A549 (cell line): ENCODE data around the gene ELP5. TPM values are rescaled to one million over a fixed set of nuclear protein-coding genes. Genes with fewer than 3 reads are reported as not detected.

Experiments used
- ATAC-seq, 2 experiments: fragments of 200-7000 bp in 1 of 2; fragments of >200 bp in 1 of 2; cut with Nextera tagmentation in 1 of 2; cut with Tn5 transposase in 1 of 2; 3 replicates each; pipeline versions ENCODE4 v1.8.0 to v1.9.1; 2018 to 2020; ENCODE audit warnings: mild to moderate bottlenecking in 1 of 2, moderate library complexity in 1 of 2
- CTCF ChIA-PET: fragments of 300-600 bp; sonication (Branson Sonifier 250); formaldehyde crosslinking; extraction: SDS; loops from one replicate; lab custom pipeline; 2021; ENCODE audit warnings: antibody characterized with exemption, inconsistent platforms; lab: Yijun Ruan, JAX
- POLR2A ChIA-PET: fragments of 350-600 bp; formaldehyde crosslinking; extraction: SDS; loops from one replicate; lab custom pipeline; 2021; ENCODE audit warnings: antibody characterized with exemption, inconsistent platforms; lab: Yijun Ruan, JAX
- DNase-seq, 2 experiments: peaks; one replicate each; pipeline versions ENCODE4 v3.0.0 to v3.0.0-alpha.2; 2011 to 2016; ENCODE audit warnings: low read depth in 1 of 2, low spot score in 1 of 2
- FAIRE-seq: peaks from 2 replicates; lab custom pipeline; 2011; peaks lifted over from hg19 to GRCh38; lab: Jason Lieb, UNC
- H3K27ac ChIP-seq, 2 experiments: fragments of >200 bp; sonication (Bioruptor Twin); formaldehyde crosslinking; 3 replicates each; pipeline ENCODE4 v1.5.1; 2016 to 2017
- H3K4me1 ChIP-seq: fragments of >200 bp; sonication (Bioruptor Twin); formaldehyde crosslinking; 3 replicates; pipeline ENCODE4 v1.6.1; 2016
- H3K4me2 ChIP-seq: fragments of >200 bp; sonication (Bioruptor Twin); formaldehyde crosslinking; 3 replicates; pipeline ENCODE4 v1.6.1; 2016
- H3K4me3 ChIP-seq: fragments of >200 bp; sonication (Bioruptor Twin); formaldehyde crosslinking; 3 replicates; pipeline ENCODE4 v1.5.1; 2016
- H3K9me3 ChIP-seq: fragments of >200 bp; sonication (Bioruptor Twin); formaldehyde crosslinking; 3 replicates; pipeline ENCODE4 v1.6.1; 2016
- CHD2 ChIP-seq: fragments of 150-350 bp; IDR thresholded peaks from 2 replicates; pipeline ENCODE4 v1.6.1; 2014; ENCODE audit warnings: low read length; ENCODE audit not compliant: partially characterized antibody
- CHD4 ChIP-seq: fragments of 200-600 bp; sonication (generic); IDR thresholded peaks from 2 replicates; pipeline ENCODE4 v1.6.1; 2016; ENCODE audit warnings: antibody characterized with exemption, mild to moderate bottlenecking, borderline replicate concordance
- ELK1 ChIP-seq: fragments of 150-350 bp; IDR thresholded peaks from 2 replicates; pipeline ENCODE4 v1.6.1; 2014; ENCODE audit warnings: low read depth, mild to moderate bottlenecking, low read length
- EP300 ChIP-seq, 2 experiments: fragments of >200 bp; sonication (Bioruptor Twin); formaldehyde crosslinking; IDR thresholded peaks; 2 replicates in 1 of 2; 3 replicates in 1 of 2; pipeline ENCODE4 v1.6.1; 2016 to 2017
- FOSL2 ChIP-seq, 2 experiments: fragments of 450-650 bp in 1 of 2; fragments of >200 bp in 1 of 2; sonication (Bioruptor Twin) in 1 of 2; formaldehyde crosslinking; IDR thresholded peaks; 2 replicates each; pipeline versions ENCODE4 v1.5.0 to v1.6.1; 2016 to 2020; ENCODE audit warnings: mild to moderate bottlenecking in 1 of 2, moderate library complexity in 1 of 2
- GATA3 ChIP-seq: IDR thresholded peaks from 2 replicates; pipeline ENCODE4 v1.6.1; 2012; ENCODE audit warnings: borderline replicate concordance
- HOXB13 ChIP-seq: fragments of 250-450 bp; sonication (Bioruptor Pico); IDR thresholded peaks from 2 replicates; pipeline ENCODE4 v1.5.0; 2020; ENCODE audit warnings: low read depth, mild to moderate bottlenecking, moderate library complexity
- JUN ChIP-seq, 2 experiments: fragments of >200 bp; sonication (Bioruptor Twin); formaldehyde crosslinking; IDR thresholded peaks; 2 replicates in 1 of 2; 3 replicates in 1 of 2; pipeline ENCODE4 v1.6.1; 2016 to 2017
- MAFK ChIP-seq: fragments of 450-650 bp; IDR thresholded peaks from 2 replicates; pipeline ENCODE4 v1.6.1; 2014; ENCODE audit not compliant: partially characterized antibody
- MYC ChIP-seq: IDR thresholded peaks from 2 replicates; pipeline ENCODE4 v1.6.1; 2012; ENCODE audit warnings: mild to moderate bottlenecking, inconsistent platforms, low read length, improper control_type of control experiment, borderline replicate concordance
- NPAS2 ChIP-seq: fragments of 250-450 bp; sonication (Bioruptor Pico); IDR thresholded peaks from 2 replicates; pipeline ENCODE4 v1.8.0; 2022; ENCODE audit warnings: mild to moderate bottlenecking, moderate library complexity, borderline replicate concordance
- PBX3 ChIP-seq: IDR thresholded peaks from 2 replicates; pipeline ENCODE4 v1.6.1; 2012
- PHF8 ChIP-seq: fragments of 200-600 bp; sonication (generic); IDR thresholded peaks from 2 replicates; pipeline ENCODE4 v1.6.1; 2016; ENCODE audit warnings: low read depth, mild to moderate bottlenecking, antibody characterized with exemption, moderate library complexity, borderline replicate concordance
- RAD21 ChIP-seq, 2 experiments: fragments of >200 bp in 1 of 2; sonication (Bioruptor Twin) in 1 of 2; formaldehyde crosslinking in 1 of 2; IDR thresholded peaks in 1 of 2; conservative IDR thresholded peaks in 1 of 2; 2 replicates in 1 of 2; 3 replicates in 1 of 2; pipeline ENCODE4 v1.6.1; 2012 to 2018; ENCODE audit warnings: inconsistent platforms in 1 of 2
- TFCP2L1 ChIP-seq: fragments of 250-450 bp; sonication (Bioruptor Pico); IDR thresholded peaks from 2 replicates; pipeline ENCODE4 v1.5.0; 2021; ENCODE audit warnings: mild to moderate bottlenecking
- ZSCAN20 ChIP-seq: fragments of 250-450 bp; sonication (Bioruptor Pico); IDR thresholded peaks from 2 replicates; pipeline ENCODE4 v1.8.0; 2022; ENCODE audit warnings: mild to moderate bottlenecking, moderate library complexity
- WGBS: methylation state at CpG from one replicate; pipeline ENCODE4 v1.1.6; 2017; ENCODE audit errors: missing lambda C conversion rate; 5-methylcytosine and 5-hydroxymethylcytosine counted together
- polyA plus RNA-seq, 4 experiments: library from polyadenylated mRNA; depleted of rRNA in 3 of 4; stranded (reverse); fragments of >200 nt; fragmentation: RNase III in 1 of 4; extraction: RNeasy Plus Mini Kit Qiagen cat#74134 plus additional on column Dnase treatment in 1 of 4; gene quantifications; 2 replicates in 3 of 4; 3 replicates in 1 of 4; pipeline ENCODE4 v1.2.3, GENCODE V29; 2011 to 2017
- TF ChIP-seq, protein P1 (sequence below): fragments of >200 bp; sonication (Bioruptor Twin); formaldehyde crosslinking; IDR thresholded peaks from 3 replicates; pipeline ENCODE4 v1.6.1; 2016
- TF ChIP-seq, protein P2 (sequence below): IDR thresholded peaks from 2 replicates; pipeline ENCODE4 v1.6.1; 2012

ELP5 gene
- polyA plus RNA-seq, 2 of the 4 experiments (the other 2 are of a cell fraction), result 92.1 to 133 TPM

DNA sequence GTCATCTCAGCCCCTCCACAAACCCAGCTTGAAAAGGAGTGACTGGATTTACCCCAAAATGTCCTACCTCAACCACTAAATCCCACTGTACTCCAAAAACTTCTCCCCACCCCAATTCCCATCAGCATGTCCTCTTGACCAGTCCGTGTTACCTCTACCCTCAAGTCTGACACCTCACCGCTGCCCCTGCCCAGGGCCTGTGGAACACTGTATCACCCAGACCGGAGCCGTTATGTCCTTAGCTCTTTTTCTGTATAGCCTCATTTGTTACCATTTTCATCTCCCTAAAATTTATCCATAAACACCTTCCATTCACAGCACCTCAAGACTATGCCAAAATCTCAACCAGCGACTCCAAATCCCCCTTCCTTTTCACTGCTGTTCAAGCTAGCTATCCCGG, 15.2 kb upstream of the ELP5 start:
- H3K4me3 ChIP-seq, result peak overlapping the region; percentile 99; the same call in 2 of the 3 replicates
- 91% methylated on average over 6 of the region's 6 CpGs for WGBS
- ChIA-PET POLR2A (interaction anchor here (6.9 kb wide), 1 partner anchor 17 kb away, joined by 63 read pairs; the partner anchor contains the start of genes ACADVL and DLG4), CTCF (interaction anchor here (1.1 to 17.3 kb wide), 8 partner anchors 15 to 191 kb away, joined by 3 to 169 read pairs (median 5); partner anchors contain the start of genes ACADVL and DLG4)
- TF ChIP-seq TFCP2L1 (CRISPR knock-in tag), result no peak
- no peak for TF ChIP-seq CHD2
- TF ChIP-seq CHD4, result no peak
- TF ChIP-seq MAFK, result no peak
- peak overlapping the region in 1 of 2 experiments; percentile 98; a peak in 4 of 6 replicates for H3K27ac ChIP-seq
- peaks cover 60% of the 10 kb centered on the region for H3K4me1 ChIP-seq
- no peak for FAIRE-seq
- ATAC-seq, result no peak
- H3K4me2 ChIP-seq, result peak overlapping the region; percentile 69
- DNase-seq, result no peak
- no peaks in the 10 kb centered on the region for H3K9me3 ChIP-seq

DNA sequence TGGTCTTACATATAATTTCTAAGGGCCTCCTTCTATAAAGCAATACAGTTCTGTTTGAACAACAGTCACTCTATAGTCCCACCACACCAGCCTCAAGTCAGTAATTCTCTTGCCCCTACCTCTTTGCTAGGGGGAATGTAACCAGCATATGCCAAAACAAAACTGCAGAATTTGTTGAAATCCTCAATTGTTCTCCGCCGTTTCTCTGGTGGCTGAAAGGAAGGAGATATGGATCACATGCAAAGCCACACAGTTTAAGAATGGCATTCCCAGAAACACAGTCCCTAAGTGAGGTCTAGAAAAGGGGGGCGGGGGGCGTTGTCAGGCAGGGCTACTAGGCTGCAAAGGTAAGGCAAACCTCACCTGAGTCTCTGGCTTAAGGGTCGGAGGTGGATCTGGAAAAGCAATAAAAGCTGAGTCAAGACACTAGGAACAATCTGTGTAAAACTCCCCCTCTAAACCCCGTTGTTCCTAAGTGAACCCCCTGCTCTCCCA, 14.7 kb upstream of the ELP5 start:
- no peak for DNase-seq
- ChIA-PET POLR2A (interaction anchor here (0.6 to 6.9 kb wide), 4 partner anchors 14 to 192 kb away, joined by 3 to 63 read pairs (median 6); partner anchors contain the start of genes ACADVL, CTDNEP1, DLG4 and ELP5), CTCF (interaction anchor here (1.1 to 17.3 kb wide), 7 partner anchors 15 to 192 kb away, joined by 3 to 169 read pairs (median 6); partner anchors contain the start of genes ACADVL and DLG4)
- Histone ChIP-seq H3K4me1 (peaks cover 58% of the 10 kb centered on the region), H3K27ac (peak overlapping the region; percentile 98 to 100), H3K4me3 (peak overlapping the region; percentile 99), H3K9me3 (no peaks in the 10 kb centered on the region), H3K4me2 (peak overlapping the region; percentile 69)
- ATAC-seq, result no peak
- FAIRE-seq, result no peak
- peak; percentile 9 for TF ChIP-seq CHD2
- no peak for TF ChIP-seq ELK1
- no peak for TF ChIP-seq ZSCAN20
- TF ChIP-seq, all 56 proteins: peak for 1
- WGBS, result 42% methylated on average over 6 of the region's 6 CpGs

DNA sequence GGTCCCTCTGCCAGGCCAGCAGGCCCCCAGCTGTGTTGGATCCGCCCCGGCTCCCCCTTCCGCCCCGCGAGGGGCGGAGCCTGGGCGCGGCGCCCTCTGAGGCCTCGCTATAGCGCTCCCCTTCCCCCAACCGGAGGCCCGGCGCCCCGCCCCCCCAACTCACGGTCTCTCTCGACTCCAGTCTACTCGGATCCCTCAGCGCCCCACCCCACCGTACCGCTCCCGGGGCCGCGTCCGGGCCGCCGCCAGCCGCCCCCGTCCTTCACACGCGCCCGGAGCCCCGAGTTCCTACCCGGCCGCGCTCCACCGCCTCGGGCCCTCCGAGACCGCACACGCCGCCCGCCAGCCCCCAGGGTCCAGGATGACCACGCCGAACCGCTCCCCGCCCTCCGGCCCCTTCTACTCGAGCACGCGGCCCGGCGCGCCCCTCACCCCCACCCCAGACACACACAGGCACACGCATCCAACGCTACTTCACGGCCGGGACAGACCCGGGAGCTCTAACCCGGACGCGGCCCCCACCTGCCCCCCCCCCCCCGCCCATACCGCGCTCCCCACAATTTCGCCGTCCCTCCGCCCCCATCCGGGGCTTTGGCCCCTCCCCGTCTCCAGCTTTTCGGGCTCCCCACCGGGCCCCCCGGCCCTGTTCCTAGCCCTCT, 14.1 kb upstream of the ELP5 start:
- Histone ChIP-seq H3K4me2 (peak overlapping the region; percentile 69), H3K4me3 (peak overlapping the region; percentile 99)
- ChIA-PET CTCF (interaction anchor here (1.1 to 17.3 kb wide), 5 partner anchors 16 to 192 kb away, joined by 3 to 169 read pairs (median 6); partner anchors contain the start of genes ACADVL and DLG4), POLR2A (interaction anchor here (0.6 to 6.9 kb wide), 5 partner anchors 14 to 192 kb away, joined by 3 to 63 read pairs (median 5); partner anchors contain the start of genes ACADVL, CTDNEP1, DLG4 and ELP5)
- ATAC-seq, result peak; percentile 2 to 13; a peak in 5 of 6 replicates
- peak; percentile 78 to 83 for DNase-seq
- TF ChIP-seq CHD2, result peak; percentile 5
- TF ChIP-seq, protein P1, sequence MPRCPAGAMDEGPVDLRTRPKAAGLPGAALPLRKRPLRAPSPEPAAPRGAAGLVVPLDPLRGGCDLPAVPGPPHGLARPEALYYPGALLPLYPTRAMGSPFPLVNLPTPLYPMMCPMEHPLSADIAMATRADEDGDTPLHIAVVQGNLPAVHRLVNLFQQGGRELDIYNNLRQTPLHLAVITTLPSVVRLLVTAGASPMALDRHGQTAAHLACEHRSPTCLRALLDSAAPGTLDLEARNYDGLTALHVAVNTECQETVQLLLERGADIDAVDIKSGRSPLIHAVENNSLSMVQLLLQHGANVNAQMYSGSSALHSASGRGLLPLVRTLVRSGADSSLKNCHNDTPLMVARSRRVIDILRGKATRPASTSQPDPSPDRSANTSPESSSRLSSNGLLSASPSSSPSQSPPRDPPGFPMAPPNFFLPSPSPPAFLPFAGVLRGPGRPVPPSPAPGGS, result peak; percentile 81
- TF ChIP-seq, protein P2, sequence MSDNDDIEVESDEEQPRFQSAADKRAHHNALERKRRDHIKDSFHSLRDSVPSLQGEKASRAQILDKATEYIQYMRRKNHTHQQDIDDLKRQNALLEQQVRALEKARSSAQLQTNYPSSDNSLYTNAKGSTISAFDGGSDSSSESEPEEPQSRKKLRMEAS, result peak; percentile 71
- 0 out of 2 replicates have a peak, but pooled peaks have one; percentile 74 for TF ChIP-seq MYC
- TF ChIP-seq NPAS2 (CRISPR knock-in tag), result no peak
- TF ChIP-seq JUN (IDR thresholded peaks at IDR 0.05), result peak; percentile 39 to 92; a peak in 4 of 5 replicates
- TF ChIP-seq EP300 (IDR thresholded peaks at IDR 0.05), result no peak
- TF ChIP-seq HOXB13 (CRISPR knock-in tag), result no peak
- no peak for TF ChIP-seq RAD21 (conservative IDR thresholded peaks at IDR 0.05 in 1 of 2, IDR thresholded peaks at IDR 0.05 in 1 of 2)
- peak; percentile 81 for TF ChIP-seq PBX3
- TF ChIP-seq FOSL2 (IDR thresholded peaks at IDR 0.05), result no peak
- TF ChIP-seq FOSL2 (CRISPR knock-in tag; IDR thresholded peaks at IDR 0.05), result no peak
- peak; percentile 64; the same call in 1 of the 2 replicates for TF ChIP-seq PHF8
- TF ChIP-seq GATA3, result no peak
- TF ChIP-seq, all 56 proteins: peak for 7
- H3K4me1 ChIP-seq, result peaks cover 52% of the 10 kb centered on the region
- H3K27ac ChIP-seq, result peak overlapping the region; percentile 98 to 100
- no peak for FAIRE-seq
- no peaks in the 10 kb centered on the region for H3K9me3 ChIP-seq
- WGBS, result 4% methylated on average over 5 of the region's 73 CpGs
